Measurements from ENCODE around the gene ISLR. TPM values are rescaled to one million over a fixed set of nuclear protein-coding genes. Genes with fewer than 3 reads are reported as not detected.
A peak's percentile ranks its signal among the peaks of the same experiment; 100 is the strongest.

Gene ISLR
- total RNA-seq, 4 donors from 2014 or later = 57.7 to 204 (median 112) TPM

- H3K4me3 ChIP-seq = no peak overlapping the region
- intact Hi-C loops (cut with DNase I) = no loop called here
- peaks cover 0 to 7% (median 0%) of the 10 kb centered on the region in 4 donors for H3K27me3 ChIP-seq
- no peak for DNase-seq (ENCODE audit: extremely low spot score)
- TF ChIP-seq POLR2AphosphoS5 (IDR thresholded peaks at IDR 0.05) (no peak), POLR2A (IDR thresholded peaks at IDR 0.05; ENCODE audit: low read depth) (no peak), CTCF (IDR thresholded peaks at IDR 0.05) (no peak), EP300 (IDR thresholded peaks at IDR 0.05) (no peak)
- H3K27ac ChIP-seq (replicated peaks in 1 of 4) = no peak overlapping the region
- H3K4me1 ChIP-seq = no peaks in the 10 kb centered on the region
- 64% methylated on average over 2 of the region's 2 CpGs for WGBS
- H3K9me3 ChIP-seq = peaks cover 0 to 9% (median 4%) of the 10 kb centered on the region in 4 donors
- H3K36me3 ChIP-seq = no peaks in the 10 kb centered on the region
Measured at GRCh38 chr15:74147051-74147450, 26.5 kb upstream of the ISLR start.

DNA sequence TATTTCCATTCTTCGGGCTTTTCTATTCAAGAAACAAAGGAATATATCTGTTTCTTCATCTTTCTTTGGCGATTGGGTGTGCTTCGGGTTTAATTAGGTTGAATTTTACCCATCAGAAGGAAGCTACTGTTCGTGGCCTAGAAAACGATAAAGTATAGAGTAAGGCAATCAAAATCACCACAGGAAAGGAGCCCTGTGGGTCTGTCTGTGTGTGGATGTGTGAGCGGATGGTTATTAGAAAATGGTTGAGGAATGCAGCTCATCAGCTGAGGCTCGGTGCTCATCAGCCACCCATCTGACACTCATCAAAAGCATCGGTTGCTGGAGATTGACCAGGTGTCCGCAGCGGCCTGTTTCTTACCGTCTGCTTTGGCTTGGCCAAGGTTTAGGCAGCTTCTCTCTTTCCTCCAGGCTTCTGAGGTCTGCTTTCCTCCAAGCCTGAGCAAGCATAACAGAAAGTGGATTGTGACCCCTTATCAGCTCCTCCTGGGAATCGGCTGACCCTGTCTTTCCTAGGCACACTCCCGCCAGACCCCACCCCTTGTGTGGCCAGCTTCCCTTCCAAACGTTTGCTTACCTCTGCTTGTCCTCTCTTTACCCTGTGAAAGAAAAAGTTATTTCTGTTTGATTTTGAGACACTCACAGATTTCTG lies 17.6 kb upstream of the ISLR start:
- no peak for TF ChIP-seq POLR2AphosphoS5 (IDR thresholded peaks at IDR 0.05)
- TF ChIP-seq POLR2A (IDR thresholded peaks at IDR 0.05; ENCODE audit: low read depth) = no peak
- no peak for TF ChIP-seq EP300 (IDR thresholded peaks at IDR 0.05)
- no peak for TF ChIP-seq CTCF (IDR thresholded peaks at IDR 0.05)
- WGBS = 73% methylated on average over 14 of the region's 14 CpGs
- DNase-seq (ENCODE audit: extremely low spot score) = no peak
- no peaks in the 10 kb centered on the region for H3K27me3 ChIP-seq
- no peak overlapping the region for H3K4me3 ChIP-seq
- intact Hi-C loops (cut with DNase I) = no loop called here
- no peaks in the 10 kb centered on the region for H3K36me3 ChIP-seq
- no peaks in the 10 kb centered on the region for H3K9me3 ChIP-seq
- peaks cover 24 to 40% (median 33%) of the 10 kb centered on the region in 4 donors for H3K4me1 ChIP-seq
- H3K27ac ChIP-seq (replicated peaks in 1 of 4) = peak overlapping the region in 2 of 4 donors; percentile 59 to 62

- intact Hi-C loops (cut with DNase I) = no loop called here
- H3K27me3 ChIP-seq = no peaks in the 10 kb centered on the region
- peak in 1 of 2 donors; percentile 49 for TF ChIP-seq POLR2AphosphoS5 (IDR thresholded peaks at IDR 0.05)
- no peak for TF ChIP-seq EP300 (IDR thresholded peaks at IDR 0.05)
- H3K4me3 ChIP-seq = no peak overlapping the region
- no peak for DNase-seq (ENCODE audit: extremely low spot score)
- 2% methylated on average over 7 of the region's 7 CpGs for WGBS
- H3K27ac ChIP-seq (replicated peaks in 1 of 4) = peak overlapping the region; percentile 3 to 62 (median 52)
- H3K9me3 ChIP-seq = no peaks in the 10 kb centered on the region
- H3K36me3 ChIP-seq = no peaks in the 10 kb centered on the region
- peaks cover 24 to 40% (median 33%) of the 10 kb centered on the region in 4 donors for H3K4me1 ChIP-seq
Measured at GRCh38 chr15:74156678-74157411, 16.7 kb upstream of the ISLR start.

- DNase-seq (ENCODE audit: extremely low spot score) = no peak
- Histone ChIP-seq H3K27ac (replicated peaks in 1 of 4) (peak overlapping the region; percentile 3 to 62 (median 52)), H3K4me1 (peaks cover 24 to 40% (median 33%) of the 10 kb centered on the region in 4 donors), H3K27me3 (no peaks in the 10 kb centered on the region), H3K9me3 (no peaks in the 10 kb centered on the region), H3K36me3 (no peaks in the 10 kb centered on the region), H3K4me3 (no peak overlapping the region)
- 95% methylated on average over 9 of the region's 9 CpGs for WGBS
- TF ChIP-seq EP300 (IDR thresholded peaks at IDR 0.05) (no peak), POLR2AphosphoS5 (IDR thresholded peaks at IDR 0.05) (no peak), CTCF (IDR thresholded peaks at IDR 0.05) (no peak), POLR2A (IDR thresholded peaks at IDR 0.05; ENCODE audit: low read depth) (no peak)
- intact Hi-C loops (cut with DNase I) = no loop called here
Measured at GRCh38 chr15:74157868-74158827, 15.4 kb upstream of the ISLR start.

Data from esophagus muscularis mucosa (tissue), 4 donors.